Posterior vena cava (tissue), 2 donors: ENCODE data around the gene ARHGEF17. TPM values are rescaled to one million over a fixed set of nuclear protein-coding genes. Genes with fewer than 3 reads are reported as not detected.
A peak's percentile ranks its signal among the peaks of the same experiment; 100 is the strongest.

Experiments
- DNase-seq: peaks from one replicate; pipeline ENCODE4 v3.0.0-alpha.2; 2020; ENCODE audit warnings: low spot score
- intact Hi-C, 2 donors: fragments of 100-400 bp; cut with DNase I; formaldehyde crosslinking; loops; one replicate each; pipeline versions ENCODE4 v1.14.1 to v1.14.2; 2022 to 2023
- total RNA-seq, 2 donors: library from RNA; stranded (reverse); fragmentation: NEBNext Ultra II Directional; extraction: Animal tissue kit (Norgen Biotek cat#: 25700); gene quantifications; one replicate each; pipeline ENCODE4 v1.2.1, GENCODE V29; 2021
- donor health status: DM: yes; HTN: yes; CAD: no.
- donor health status: DM: yes; HTN: yes; CAD: no.

ARHGEF17 gene
- total RNA-seq, 2 donors from 2014 or later, result 88.6 to 99.1 TPM

DNA sequence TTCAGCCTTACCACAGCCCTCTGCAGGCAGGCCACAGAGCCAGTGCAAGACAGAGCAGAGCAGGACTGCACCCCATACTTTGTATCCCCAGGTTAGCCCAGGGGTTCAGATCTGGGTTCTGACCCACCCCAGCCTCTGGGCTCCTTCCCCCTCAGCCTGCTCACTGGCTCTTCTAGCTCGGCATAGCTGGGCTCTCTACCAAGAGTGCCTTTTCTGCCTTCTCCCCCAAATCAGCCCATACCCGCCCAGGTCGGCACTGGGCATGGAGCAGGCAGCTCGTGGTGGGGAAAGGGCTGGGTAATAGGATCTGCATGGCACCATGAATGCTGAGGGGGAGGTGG is 76.4 kb downstream of the ARHGEF17 start:
- no peak for DNase-seq
- intact Hi-C loops, result no loop called here

DNA sequence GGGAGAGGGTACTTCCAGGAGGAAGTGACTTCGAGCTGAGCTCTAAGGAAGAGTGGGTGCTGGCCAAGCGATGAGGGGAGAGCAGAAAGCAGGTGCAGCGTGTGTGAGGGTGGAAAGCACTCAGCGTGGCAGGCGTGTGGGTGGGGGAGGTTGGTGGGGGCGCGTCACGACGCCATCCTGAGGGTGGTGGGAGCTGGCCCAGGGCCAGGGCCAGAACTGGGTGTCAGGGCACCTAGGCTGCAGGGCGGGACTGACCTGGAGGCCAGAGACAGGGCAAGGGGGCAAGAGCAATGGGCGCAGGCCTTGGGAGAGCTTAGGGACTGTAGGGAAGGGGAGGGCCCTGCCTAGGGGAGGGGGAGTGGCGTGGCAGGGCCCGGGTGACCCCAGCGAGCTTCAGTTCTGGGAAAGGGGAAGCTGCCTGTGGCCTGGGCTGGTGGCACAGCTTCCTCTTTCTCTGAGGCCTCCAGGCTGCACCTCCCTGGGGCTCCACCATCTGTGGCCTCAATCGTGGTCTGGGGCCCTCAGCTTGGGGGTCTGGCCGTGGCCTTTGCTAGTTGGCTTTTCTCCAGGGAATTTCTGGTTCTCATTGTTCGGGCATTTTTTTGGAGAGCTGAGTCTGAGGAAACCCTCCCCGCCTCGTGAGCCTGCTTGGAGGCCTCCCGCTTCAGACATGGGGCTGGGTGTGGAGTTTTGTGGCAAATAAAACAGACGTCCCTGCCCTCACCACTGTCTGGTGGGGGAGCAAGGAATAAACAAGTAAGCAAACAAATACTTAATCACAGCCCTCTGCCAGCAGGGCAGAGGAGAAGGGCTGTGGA is 77.0 kb downstream of the ARHGEF17 start:
- DNase-seq, result peak; percentile 93
- intact Hi-C loops, result no loop called here

DNA sequence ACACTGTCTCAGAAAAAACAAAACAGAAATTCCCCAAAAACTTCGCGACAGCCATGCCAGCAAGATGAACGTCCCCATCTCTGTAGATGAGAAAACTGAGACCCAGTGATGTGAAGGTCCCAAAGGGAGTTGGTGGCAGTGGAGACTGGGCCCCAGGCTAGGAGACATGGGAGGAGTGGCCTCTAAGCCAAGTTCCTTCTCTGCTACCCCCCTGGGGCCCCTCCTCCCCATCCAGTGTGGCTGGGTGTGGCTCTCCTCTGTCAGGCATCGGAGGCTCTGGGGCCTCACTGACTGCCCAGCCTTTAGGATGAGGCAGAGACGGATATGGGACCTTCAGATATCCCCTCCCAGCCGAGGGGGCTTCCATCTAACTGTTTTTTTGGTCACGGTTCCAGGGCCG is 77.9 kb downstream of the ARHGEF17 start:
- no peak for DNase-seq
- intact Hi-C loops, result no loop called here

DNA sequence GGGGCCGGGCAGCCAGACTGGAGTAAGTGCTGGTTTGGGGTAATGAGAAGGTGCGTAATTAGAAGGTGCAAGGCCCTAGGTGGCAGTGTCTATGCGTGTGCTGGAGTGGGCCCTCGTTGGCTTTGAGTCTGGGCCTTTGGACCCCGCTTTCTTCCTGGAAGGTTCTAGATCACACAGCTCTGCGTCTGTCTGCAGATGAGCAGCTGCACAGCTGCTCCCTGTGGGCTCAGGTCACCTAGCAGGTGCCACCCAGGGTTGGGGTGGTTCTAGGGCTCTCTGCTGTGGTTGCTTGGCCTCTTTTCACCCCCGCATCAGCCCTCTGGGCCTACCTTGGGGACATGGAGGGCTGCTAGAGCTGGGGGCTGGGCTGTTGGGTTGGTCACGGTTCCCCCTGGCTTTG is 78.5 kb downstream of the ARHGEF17 start:
- intact Hi-C loops, result no loop called here
- no peak for DNase-seq

DNA sequence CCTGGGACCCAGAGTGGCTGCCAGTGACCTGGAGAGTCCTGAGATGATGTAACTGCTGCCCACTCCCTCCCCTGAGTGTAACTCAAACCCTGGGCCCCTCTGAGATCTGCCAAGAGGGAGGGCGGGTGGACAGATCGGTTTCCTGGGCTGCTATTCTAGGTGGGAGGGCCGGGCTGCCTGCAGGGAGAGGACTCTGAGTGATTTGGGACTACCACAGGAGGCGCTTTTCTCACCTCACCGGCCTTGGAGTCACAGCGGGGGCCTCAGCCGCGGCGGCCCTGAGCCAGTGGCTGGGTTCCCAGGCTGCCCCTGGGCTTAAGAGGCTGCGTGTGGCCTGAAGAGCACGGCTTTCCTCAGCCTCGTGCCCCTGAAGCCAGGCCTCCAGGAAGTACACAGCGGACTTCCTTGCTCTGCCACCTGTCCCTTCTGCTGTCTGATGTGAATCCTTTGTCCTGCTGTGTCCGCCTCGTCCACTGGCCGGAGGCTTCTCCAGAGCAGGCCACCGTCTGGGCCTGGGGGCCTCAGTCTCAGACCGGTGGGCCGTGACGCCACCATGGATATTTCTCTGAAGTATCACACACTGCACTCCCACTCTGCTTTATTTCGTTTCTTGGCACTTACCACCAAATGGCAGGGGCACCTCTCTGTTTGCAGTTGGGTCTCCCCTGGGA is 79.7 kb downstream of the ARHGEF17 start:
- DNase-seq, result no peak
- intact Hi-C loops, result no loop called here

- intact Hi-C loops, result no loop called here
- peak; percentile 89 for DNase-seq
Observed at GRCh38 chr11:73388265-73389133, 80.4 kb downstream of the ARHGEF17 start.

GRCh38 chr11:73389134-73389525 is 81.1 kb downstream of the ARHGEF17 start:
- no peak for DNase-seq
- intact Hi-C loops, result no loop called here

- intact Hi-C loops, result loop anchor here (1.0 to 10.0 kb wide), 2 partner anchors 21 to 85 kb away; partner anchors contain the start of gene ARHGEF17 (in 2 of the 2)
- DNase-seq, result no peak
Observed at GRCh38 chr11:73389916-73390315, 81.8 kb downstream of the ARHGEF17 start.

DNA sequence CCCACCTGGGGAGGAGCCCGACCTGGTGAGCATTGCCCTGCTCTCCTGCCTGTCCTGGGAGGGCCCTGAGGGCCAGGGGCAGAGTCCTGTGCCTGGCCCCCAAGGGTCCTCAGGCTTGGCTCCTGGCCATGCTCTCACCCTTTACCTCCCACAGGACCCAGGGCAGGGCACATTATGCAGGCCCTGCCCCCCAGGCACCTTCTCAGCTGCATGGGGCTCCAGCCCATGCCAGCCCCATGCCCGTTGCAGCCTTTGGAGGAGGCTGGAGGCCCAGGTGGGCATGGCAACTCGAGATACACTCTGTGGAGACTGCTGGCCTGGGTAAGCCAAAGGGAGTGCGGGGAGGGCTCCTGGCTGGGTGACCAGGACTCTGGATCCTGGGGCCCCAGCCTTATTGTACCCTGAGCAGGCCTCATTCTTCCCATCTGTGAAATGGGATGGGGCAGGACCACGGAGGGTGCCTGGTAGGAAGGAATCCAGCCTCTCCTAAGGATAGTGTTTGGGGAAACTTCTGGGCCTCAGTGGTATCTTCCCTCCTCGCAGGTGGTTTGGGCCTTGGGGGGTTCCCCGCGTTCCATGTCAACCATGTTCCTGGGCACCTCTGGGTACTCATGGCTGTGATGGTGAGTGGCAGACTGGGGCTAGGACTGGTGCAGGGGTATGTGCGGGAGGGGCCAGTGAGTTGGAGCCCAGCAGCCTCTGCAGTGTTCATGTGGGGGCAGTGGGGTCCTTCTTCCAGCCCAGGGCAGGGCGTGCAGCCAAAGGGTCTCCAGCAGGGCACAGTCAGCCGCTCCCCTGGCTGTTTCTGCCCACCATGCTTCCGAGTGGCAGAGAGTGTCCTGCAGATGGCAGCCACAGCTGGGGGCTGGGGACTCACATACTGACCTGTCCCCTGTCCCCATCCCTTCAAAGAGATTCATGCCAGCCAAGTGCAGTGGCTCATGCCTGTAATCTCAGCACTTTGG is 82.8 kb downstream of the ARHGEF17 start:
- intact Hi-C loops, result loop anchor here (1.0 to 10.0 kb wide), 2 partner anchors 20 to 86 kb away; partner anchors contain the start of gene ARHGEF17 (in 2 of the 2)

GRCh38 chr11:73391665-73392064 is 83.6 kb downstream of the ARHGEF17 start:
- no peak for DNase-seq
- intact Hi-C loops, result loop anchor here (10.0 kb wide), 1 partner anchor 87 kb away; the partner anchor contains the start of gene ARHGEF17 (in 2 of the 2)

More for the DNA sequence above, 82.8 kb downstream of the ARHGEF17 start:
- DNase-seq, result no peak

- no peak for DNase-seq
- intact Hi-C loops, result loop anchor here (10.0 kb wide), 1 partner anchor 88 kb away; the partner anchor contains the start of gene ARHGEF17 (in 2 of the 2)
Observed at GRCh38 chr11:73392108-73393010, 84.3 kb downstream of the ARHGEF17 start.

- intact Hi-C loops, result loop anchor here (10.0 kb wide), 1 partner anchor 88 kb away; the partner anchor contains the start of gene ARHGEF17 (in 2 of the 2)
- no peak for DNase-seq
Observed at GRCh38 chr11:73393011-73393380, 84.9 kb downstream of the ARHGEF17 start.

DNA sequence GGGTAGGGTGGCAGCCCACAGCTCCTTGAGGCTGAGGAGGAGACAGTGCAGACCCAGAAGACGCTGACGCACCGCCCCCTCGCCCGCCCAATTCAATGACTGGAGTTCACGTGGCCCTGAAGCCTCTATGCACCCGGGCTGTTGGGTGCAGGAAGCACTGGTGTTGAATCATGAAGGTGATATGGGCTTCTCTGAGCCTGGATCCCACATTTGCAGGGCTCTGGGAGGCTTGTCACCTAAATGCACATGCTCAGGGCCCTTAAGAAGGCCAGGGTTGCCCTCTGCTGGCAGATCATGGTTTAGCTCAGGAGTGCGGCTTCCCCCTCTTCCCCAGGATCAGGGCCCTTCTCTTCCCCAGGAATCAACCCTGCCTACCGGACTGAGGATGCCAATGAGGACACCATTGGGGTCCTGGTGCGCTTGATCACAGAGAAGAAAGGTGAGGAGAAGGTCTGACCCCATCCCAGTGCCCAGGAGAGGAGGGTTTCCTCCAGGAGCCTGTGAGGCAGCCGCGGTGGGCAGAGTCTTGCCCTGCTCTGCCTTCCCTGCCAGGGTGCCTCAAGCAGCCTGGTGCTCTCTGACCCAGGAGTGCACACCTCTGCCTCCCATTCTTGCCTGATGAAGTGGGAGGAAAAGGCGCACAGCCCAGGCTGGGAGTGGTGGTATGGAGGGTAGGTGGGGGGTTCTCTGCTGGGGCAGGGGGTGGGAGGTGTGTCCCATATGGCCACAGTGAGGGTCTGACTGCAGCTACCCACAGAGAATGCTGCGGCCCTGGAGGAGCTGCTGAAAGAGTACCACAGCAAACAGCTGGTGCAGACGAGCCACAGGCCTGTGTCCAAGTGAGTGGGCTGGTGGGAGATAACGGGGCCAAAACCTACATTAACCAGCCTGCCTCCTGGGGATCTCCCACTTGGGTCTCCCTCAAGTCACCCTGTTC is 85.7 kb downstream of the ARHGEF17 start:
- intact Hi-C loops, result loop anchor here (10.0 kb wide), 1 partner anchor 89 kb away; the partner anchor contains the start of gene ARHGEF17 (in 2 of the 2)
- DNase-seq, result peak; percentile 91

DNA sequence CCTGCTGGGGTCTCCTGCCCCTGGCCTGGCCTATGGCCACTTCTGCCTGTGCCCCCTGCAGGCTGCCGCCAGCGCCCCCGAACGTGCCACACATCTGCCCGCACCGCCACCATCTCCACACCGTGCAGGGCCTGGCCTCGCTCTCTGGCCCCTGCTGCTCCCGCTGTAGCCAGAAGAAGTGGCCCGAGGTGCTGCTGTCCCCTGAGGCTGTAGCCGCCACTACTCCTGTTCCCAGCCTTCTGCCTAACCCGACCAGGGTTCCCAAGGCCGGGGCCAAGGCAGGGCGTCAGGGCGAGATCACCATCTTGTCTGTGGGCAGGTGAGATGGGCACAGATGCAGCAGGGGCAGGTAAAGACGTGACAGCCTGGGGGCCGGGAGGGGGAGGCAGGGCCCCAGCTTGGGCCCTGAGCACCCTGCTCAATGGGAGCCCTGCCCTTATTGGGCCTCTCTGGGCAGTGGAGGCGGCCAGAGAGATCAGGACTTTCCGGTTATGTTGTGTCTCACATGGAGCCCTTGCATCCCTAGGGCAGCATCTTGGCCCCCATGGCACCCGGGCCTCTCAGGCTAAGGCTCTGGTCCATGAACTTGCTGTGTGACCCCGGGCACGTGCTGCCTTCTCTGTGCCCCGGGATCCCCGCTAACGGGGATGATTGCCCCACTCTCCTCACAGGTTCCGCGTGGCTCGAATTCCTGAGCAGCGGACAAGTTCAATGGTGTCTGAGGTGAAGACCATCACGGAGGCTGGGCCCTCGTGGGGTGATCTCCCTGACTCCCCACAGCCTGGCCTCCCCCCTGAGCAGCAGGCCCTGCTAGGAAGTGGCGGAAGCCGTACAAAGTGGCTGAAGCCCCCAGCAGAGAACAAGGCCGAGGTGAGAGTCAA is 86.6 kb downstream of the ARHGEF17 start:
- intact Hi-C loops, result loop anchor here (10.0 kb wide), 1 partner anchor 90 kb away; the partner anchor contains the start of gene ARHGEF17 (in 2 of the 2)
- no peak for DNase-seq
